ENCODE measurements around the gene OR14A2.

The OR14A2 gene

DNA sequence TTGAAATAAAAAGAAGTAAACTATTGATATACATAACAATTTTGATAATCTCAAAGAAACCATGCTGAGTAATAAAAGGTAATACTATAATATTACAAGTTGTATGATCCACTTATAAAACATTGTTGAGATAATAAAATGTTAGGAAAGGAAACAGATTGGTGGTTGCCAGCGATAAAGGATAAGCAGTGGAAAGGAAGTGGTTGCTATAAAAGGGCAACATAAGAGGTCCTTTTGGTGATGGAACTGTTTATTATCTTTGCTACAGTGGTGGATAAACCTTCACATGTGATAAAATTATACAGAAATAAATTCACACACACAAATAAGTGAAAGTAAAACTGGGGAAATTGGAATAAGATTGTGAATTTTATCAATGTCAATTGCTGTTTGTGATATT lies 46.6 kb downstream of the OR14A2 start:
- Mint-ChIP-seq H3K36me3 (no peaks in the 10 kb centered on the region), H3K27me3 (no peaks in the 10 kb centered on the region), H3K27ac (no peak overlapping the region), H3K4me1 (no peaks in the 10 kb centered on the region), H3K9me3 (peaks cover 2% of the 10 kb centered on the region), H3K4me3 (no peak overlapping the region)
- CTCF ChIA-PET = no interaction called here
- DNase-seq = no peak

- peak; percentile 58 for DNase-seq
- CTCF ChIA-PET = interaction anchor here (0.6 to 1.0 kb wide), 2 partner anchors 21 to 411 kb away, joined by 3 read pairs; no protein-coding TSS in a partner anchor
- no peak overlapping the region for H3K27ac Mint-ChIP-seq
- no peak overlapping the region for H3K4me3 Mint-ChIP-seq
- H3K27me3 Mint-ChIP-seq = no peaks in the 10 kb centered on the region
- H3K36me3 Mint-ChIP-seq = no peaks in the 10 kb centered on the region
- no peaks in the 10 kb centered on the region for H3K9me3 Mint-ChIP-seq
- no peaks in the 10 kb centered on the region for H3K4me1 Mint-ChIP-seq
These were observed 66.5 kb downstream of the OR14A2 start for GRCh38 chr1:247681288-247681897.

GRCh38 chr1:247680171-247680570 lies 67.8 kb downstream of the OR14A2 start:
- Mint-ChIP-seq H3K27me3 (no peaks in the 10 kb centered on the region), H3K4me1 (no peaks in the 10 kb centered on the region), H3K36me3 (no peaks in the 10 kb centered on the region), H3K9me3 (no peaks in the 10 kb centered on the region), H3K4me3 (no peak overlapping the region), H3K27ac (no peak overlapping the region)
- CTCF ChIA-PET = no interaction called here
- DNase-seq = no peak

DNA sequence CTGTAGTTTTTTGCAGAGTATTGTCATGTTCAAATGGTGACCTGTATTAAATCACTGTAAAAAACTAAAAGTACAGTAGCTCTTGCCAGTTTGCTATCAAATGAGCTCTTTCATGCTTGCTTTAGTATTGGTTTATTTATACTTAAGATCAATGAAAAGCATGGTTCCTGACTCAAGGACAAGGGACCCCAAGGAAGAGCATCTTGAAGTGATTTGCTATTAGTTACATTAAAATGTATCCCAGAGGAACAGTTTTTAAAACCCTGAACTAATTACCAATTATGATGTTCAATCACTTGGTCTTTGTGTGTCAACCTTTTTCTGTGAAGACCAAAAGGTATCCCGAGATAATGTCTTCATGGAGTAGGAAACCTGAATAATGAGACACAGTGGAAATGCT lies 68.3 kb downstream of the OR14A2 start, which contains the start of gene OR13G1:
Gene OR13G1 (minus strand): TSS at position 101 of the 400 bp plus-strand sequence. CDS start 6,698 bp downstream, outside the sequence.
- H3K4me3 Mint-ChIP-seq = no peak within 1 kb of the TSS
- DNase-seq = no peak
- no peaks in the 10 kb centered on the region for H3K27me3 Mint-ChIP-seq
- no peaks in the 10 kb centered on the region for H3K4me1 Mint-ChIP-seq
- CTCF ChIA-PET = no interaction called here
- H3K9me3 Mint-ChIP-seq = no peaks in the 10 kb centered on the region
- H3K27ac Mint-ChIP-seq = no peak within 1 kb of the TSS
- no peaks in the 10 kb centered on the region for H3K36me3 Mint-ChIP-seq

Measured in activated naive CD4-positive, alpha-beta T cell treated with anti-CD3 and anti-CD28 coated beads, Interleukin-2, amount 10 ng/mL, durations not matched to agents 7 days and 5 days (primary cell).